ENCODE measurements around the gene UBR4.

UBR4 gene

DNA sequence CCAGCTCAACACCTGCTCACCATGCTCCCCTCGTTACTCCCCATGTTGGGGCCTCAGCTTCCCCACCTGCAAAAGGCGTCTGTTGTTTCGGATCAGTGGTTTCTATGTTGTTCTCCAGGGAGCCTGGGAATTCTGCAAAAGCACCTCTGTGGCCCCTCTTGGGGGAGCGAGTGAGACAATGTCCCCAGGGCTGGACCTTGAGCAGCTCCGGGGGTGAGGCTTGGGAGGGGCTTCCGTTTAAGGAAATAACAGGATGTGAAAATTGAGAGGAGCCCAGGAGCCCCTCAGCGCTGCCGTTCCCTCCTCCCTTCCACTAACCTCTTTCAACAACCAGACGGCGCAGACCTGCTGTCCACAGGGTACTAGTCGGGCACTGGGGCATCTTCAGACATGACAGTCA is 155.1 kb downstream of the UBR4 start:
- no peak for DNase-seq (ENCODE audit: low spot score)
- H3K27ac ChIP-seq: no peak overlapping the region
- TF ChIP-seq, protein P1, sequence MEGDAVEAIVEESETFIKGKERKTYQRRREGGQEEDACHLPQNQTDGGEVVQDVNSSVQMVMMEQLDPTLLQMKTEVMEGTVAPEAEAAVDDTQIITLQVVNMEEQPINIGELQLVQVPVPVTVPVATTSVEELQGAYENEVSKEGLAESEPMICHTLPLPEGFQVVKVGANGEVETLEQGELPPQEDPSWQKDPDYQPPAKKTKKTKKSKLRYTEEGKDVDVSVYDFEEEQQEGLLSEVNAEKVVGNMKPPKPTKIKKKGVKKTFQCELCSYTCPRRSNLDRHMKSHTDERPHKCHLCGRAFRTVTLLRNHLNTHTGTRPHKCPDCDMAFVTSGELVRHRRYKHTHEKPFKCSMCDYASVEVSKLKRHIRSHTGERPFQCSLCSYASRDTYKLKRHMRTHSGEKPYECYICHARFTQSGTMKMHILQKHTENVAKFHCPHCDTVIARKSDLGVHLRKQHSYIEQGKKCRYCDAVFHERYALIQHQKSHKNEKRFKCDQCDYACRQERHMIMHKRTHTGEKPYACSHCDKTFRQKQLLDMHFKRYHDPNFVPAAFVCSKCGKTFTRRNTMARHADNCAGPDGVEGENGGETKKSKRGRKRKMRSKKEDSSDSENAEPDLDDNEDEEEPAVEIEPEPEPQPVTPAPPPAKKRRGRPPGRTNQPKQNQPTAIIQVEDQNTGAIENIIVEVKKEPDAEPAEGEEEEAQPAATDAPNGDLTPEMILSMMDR (conservative IDR thresholded peaks at IDR 0.05; ENCODE audit: low read depth): no peak
- POLR2A ChIA-PET (ENCODE audit: low non-redundant PET): no interaction called here
- CTCF ChIA-PET: interaction anchor here (0.6 kb wide), 1 partner anchor 35 kb away, joined by 3 read pairs; no protein-coding TSS in a partner anchor

- ChIA-PET POLR2A (ENCODE audit: low non-redundant PET) (no interaction called here), CTCF (no interaction called here)
- H3K27ac ChIP-seq: no peak overlapping the region
- TF ChIP-seq, protein P1 (conservative IDR thresholded peaks at IDR 0.05; ENCODE audit: low read depth): no peak
- no peak for DNase-seq (ENCODE audit: low spot score)
Observed at GRCh38 chr1:19054216-19054615, 155.8 kb downstream of the UBR4 start.

DNA sequence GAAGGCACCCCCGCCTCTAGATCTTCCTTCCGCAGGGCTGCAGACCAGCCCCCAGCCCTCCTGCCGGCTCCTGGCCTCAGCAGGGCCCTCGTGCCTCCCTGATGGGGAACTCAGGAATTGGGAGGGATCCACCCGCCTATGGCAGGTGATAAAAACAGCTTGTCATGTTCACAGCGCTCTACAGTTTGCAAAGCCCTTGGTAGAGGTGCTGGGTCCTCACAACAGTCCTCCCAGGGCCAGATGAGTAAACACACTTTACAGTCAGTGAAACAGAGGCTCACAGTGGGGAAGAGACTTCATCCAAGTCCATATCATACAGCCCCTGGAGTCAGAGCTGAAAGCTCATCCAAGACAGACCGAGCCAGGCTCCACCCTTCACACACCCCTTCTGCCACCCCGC is 156.6 kb downstream of the UBR4 start:
- no peak overlapping the region for H3K27ac ChIP-seq
- DNase-seq (ENCODE audit: low spot score): no peak
- TF ChIP-seq, protein P1 (conservative IDR thresholded peaks at IDR 0.05; ENCODE audit: low read depth): no peak
- POLR2A ChIA-PET (ENCODE audit: low non-redundant PET): no interaction called here
- CTCF ChIA-PET: no interaction called here

GRCh38 chr1:19049798-19050197 is 160.3 kb downstream of the UBR4 start:
- ChIA-PET POLR2A (ENCODE audit: low non-redundant PET) (no interaction called here), CTCF (no interaction called here)
- DNase-seq (ENCODE audit: low spot score): no peak

GRCh38 chr1:19049128-19049768 is 160.8 kb downstream of the UBR4 start:
- H3K27ac ChIP-seq: no peak overlapping the region
- ChIA-PET CTCF (interaction anchor here (0.8 kb wide), 1 partner anchor 49 kb away, joined by 4 read pairs; no protein-coding TSS in a partner anchor), POLR2A (ENCODE audit: low non-redundant PET) (no interaction called here)
- TF ChIP-seq, protein P1 (conservative IDR thresholded peaks at IDR 0.05; ENCODE audit: low read depth): no peak
- no peak for DNase-seq (ENCODE audit: low spot score)

More at GRCh38 chr1:19049798-19050197, 160.3 kb downstream of the UBR4 start:
- TF ChIP-seq, protein P1 (conservative IDR thresholded peaks at IDR 0.05; ENCODE audit: low read depth): no peak
- H3K27ac ChIP-seq: no peak overlapping the region

DNA sequence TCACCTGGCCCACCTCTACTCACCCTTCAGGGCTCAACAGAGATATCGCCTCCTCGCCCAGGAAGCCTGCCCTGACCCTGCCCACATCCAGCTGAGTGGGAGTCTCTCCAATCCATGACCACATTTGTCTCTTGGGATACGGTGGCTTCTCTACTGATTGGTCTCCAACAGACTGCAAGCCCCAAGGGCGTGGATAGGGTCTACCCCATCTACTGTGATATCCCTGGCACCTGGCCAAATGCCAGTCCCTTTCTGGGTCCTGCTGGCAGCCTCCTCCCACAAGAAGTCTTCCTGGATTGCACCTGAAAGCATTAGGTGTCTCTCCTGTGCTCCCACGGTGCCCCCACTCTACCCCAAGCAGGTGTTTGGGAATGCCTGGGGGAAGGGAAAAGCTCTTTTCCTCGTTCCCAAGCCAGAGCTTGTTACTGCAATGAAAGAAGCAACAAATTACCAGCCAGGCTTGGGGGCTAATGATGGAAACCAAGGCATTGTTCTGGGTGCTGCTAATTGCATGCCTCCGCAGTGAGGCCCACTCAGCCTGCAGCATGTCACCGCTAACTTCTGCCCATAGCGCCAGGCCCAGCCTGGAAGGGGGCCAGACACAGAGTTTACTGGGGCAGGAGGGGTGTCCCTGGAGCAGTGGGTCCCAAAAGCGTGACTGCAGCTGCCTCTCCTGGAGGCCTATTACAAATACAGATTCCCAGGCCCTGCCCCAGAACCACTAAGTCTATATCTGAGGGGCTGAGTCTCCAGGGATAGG is 162.9 kb downstream of the UBR4 start:
- no peak for DNase-seq (ENCODE audit: low spot score)
- no peak overlapping the region for H3K27ac ChIP-seq
- ChIA-PET CTCF (interaction anchor here (0.6 kb wide), 1 partner anchor 1245 kb away, joined by 5 read pairs; no protein-coding TSS in a partner anchor), POLR2A (ENCODE audit: low non-redundant PET) (no interaction called here)
- TF ChIP-seq, protein P1 (conservative IDR thresholded peaks at IDR 0.05; ENCODE audit: low read depth): no peak
